HEK293 (cell line): ENCODE data around the gene VGLL4.

Source experiments
- GLIS1 ChIP-seq: fragments of 450-650 bp; formaldehyde crosslinking; IDR thresholded peaks from 2 replicates; pipeline ENCODE4 v1.5.1; 2016; ENCODE audit warnings: missing biosample characterization, missing genetic modification characterization
- HOXA7 ChIP-seq: sonication (generic); formaldehyde crosslinking; IDR thresholded peaks from 2 replicates; pipeline ENCODE4 v1.8.1; 2022; ENCODE audit warnings: missing genetic modification reagents, borderline replicate concordance
- HOXD13 ChIP-seq: sonication (generic); formaldehyde crosslinking; IDR thresholded peaks from 2 replicates; pipeline ENCODE4 v1.8.0; 2022; ENCODE audit warnings: missing genetic modification reagents, borderline replicate concordance
- KLF7 ChIP-seq: fragments of 450-650 bp; formaldehyde crosslinking; IDR thresholded peaks from 2 replicates; pipeline ENCODE4 v1.5.1; 2016; ENCODE audit warnings: missing biosample characterization, missing genetic modification characterization, borderline replicate concordance
- KLF8 ChIP-seq: fragments of 450-650 bp; formaldehyde crosslinking; IDR thresholded peaks from 2 replicates; pipeline ENCODE4 v1.5.1; 2016; ENCODE audit warnings: missing biosample characterization, missing genetic modification characterization
- SETDB1 ChIP-seq: IDR thresholded peaks from one replicate; pipeline ENCODE4 v1.6.1; 2017; ENCODE audit warnings: mild to moderate bottlenecking, low read length, moderate library complexity, mixed read lengths; ENCODE audit not compliant: insufficient read length
- SP2 ChIP-seq: fragments of 450-650 bp; formaldehyde crosslinking; IDR thresholded peaks from 2 replicates; pipeline ENCODE4 v1.5.1; 2016; ENCODE audit warnings: missing biosample characterization, missing genetic modification characterization
- ZBTB1 ChIP-seq: fragments of 450-650 bp; formaldehyde crosslinking; IDR thresholded peaks from 2 replicates; pipeline ENCODE4 v1.5.1; 2016; ENCODE audit warnings: missing biosample characterization, missing genetic modification characterization
- ZBTB17 ChIP-seq: fragments of 450-650 bp; formaldehyde crosslinking; IDR thresholded peaks from 2 replicates; pipeline ENCODE4 v1.5.1; 2016; ENCODE audit warnings: missing biosample characterization, missing genetic modification characterization
- ZBTB44 ChIP-seq: fragments of 450-650 bp; IDR thresholded peaks from 2 replicates; pipeline ENCODE4 v1.5.1; 2018; ENCODE audit warnings: missing biosample characterization, mild to moderate bottlenecking, missing genetic modification characterization
- ZBTB48 ChIP-seq: fragments of 450-650 bp; formaldehyde crosslinking; IDR thresholded peaks from 2 replicates; pipeline ENCODE4 v1.5.1; 2016; ENCODE audit warnings: missing biosample characterization, missing genetic modification characterization
- ZFP69B ChIP-seq: fragments of 450-650 bp; formaldehyde crosslinking; IDR thresholded peaks from 2 replicates; pipeline ENCODE4 v1.5.1; 2016; ENCODE audit warnings: missing biosample characterization, missing genetic modification characterization
- ZNF114 ChIP-seq: fragments of 450-650 bp; formaldehyde crosslinking; IDR thresholded peaks from 2 replicates; pipeline ENCODE4 v1.5.0; 2017; ENCODE audit warnings: missing biosample characterization, missing genetic modification characterization
- ZNF133 ChIP-seq: fragments of 450-650 bp; formaldehyde crosslinking; IDR thresholded peaks from 2 replicates; pipeline ENCODE4 v1.5.1; 2016; ENCODE audit warnings: missing biosample characterization, missing genetic modification characterization
- ZNF146 ChIP-seq: fragments of 450-650 bp; formaldehyde crosslinking; IDR thresholded peaks from 2 replicates; pipeline ENCODE4 v1.5.1; 2016; ENCODE audit warnings: missing biosample characterization, missing genetic modification characterization
- ZNF175 ChIP-seq: fragments of 450-650 bp; formaldehyde crosslinking; IDR thresholded peaks from 2 replicates; pipeline ENCODE4 v1.5.1; 2016; ENCODE audit warnings: missing biosample characterization, missing genetic modification characterization
- ZNF211 ChIP-seq: fragments of 450-650 bp; formaldehyde crosslinking; IDR thresholded peaks from 2 replicates; pipeline ENCODE4 v1.5.1; 2016; ENCODE audit warnings: low read depth, missing biosample characterization, missing genetic modification characterization
- ZNF221 ChIP-seq: fragments of 450-650 bp; formaldehyde crosslinking; IDR thresholded peaks from 2 replicates; pipeline ENCODE4 v1.5.1; 2017; ENCODE audit warnings: missing biosample characterization, missing genetic modification characterization, borderline replicate concordance
- ZNF248 ChIP-seq: fragments of 450-650 bp; formaldehyde crosslinking; IDR thresholded peaks from 2 replicates; pipeline ENCODE4 v1.5.1; 2017; ENCODE audit warnings: missing biosample characterization, missing genetic modification characterization
- ZNF266 ChIP-seq: fragments of 450-650 bp; formaldehyde crosslinking; IDR thresholded peaks from 2 replicates; pipeline ENCODE4 v1.5.1; 2016; ENCODE audit warnings: missing biosample characterization, missing genetic modification characterization, low read depth
- ZNF311 ChIP-seq: fragments of 450-650 bp; formaldehyde crosslinking; IDR thresholded peaks from 2 replicates; pipeline ENCODE4 v1.5.1; 2017; ENCODE audit warnings: missing biosample characterization, missing genetic modification characterization, borderline replicate concordance
- ZNF341 ChIP-seq: fragments of 450-650 bp; formaldehyde crosslinking; IDR thresholded peaks from 2 replicates; pipeline ENCODE4; 2016; ENCODE audit warnings: low read depth, missing biosample characterization, missing genetic modification characterization
- ZNF433 ChIP-seq: fragments of 450-650 bp; formaldehyde crosslinking; IDR thresholded peaks from 2 replicates; pipeline ENCODE4 v1.5.1; 2016; ENCODE audit warnings: missing biosample characterization, missing genetic modification characterization, low read depth
- ZNF510 ChIP-seq: fragments of 450-650 bp; formaldehyde crosslinking; IDR thresholded peaks from 2 replicates; pipeline ENCODE4 v1.5.1; 2018; ENCODE audit warnings: mild to moderate bottlenecking, missing genetic modification characterization, missing biosample characterization; ENCODE audit not compliant: insufficient replicate concordance
- ZNF513 ChIP-seq: fragments of 450-650 bp; IDR thresholded peaks from 2 replicates; pipeline ENCODE4 v1.5.1; 2018; ENCODE audit warnings: missing biosample characterization, missing genetic modification characterization
- ZNF514 ChIP-seq: fragments of 450-650 bp; formaldehyde crosslinking; IDR thresholded peaks from 2 replicates; pipeline ENCODE4 v1.5.1; 2016; ENCODE audit warnings: missing biosample characterization, missing genetic modification characterization
- ZNF549 ChIP-seq: fragments of 450-650 bp; IDR thresholded peaks from 2 replicates; pipeline ENCODE4 v1.5.1; 2018; ENCODE audit warnings: missing biosample characterization, missing genetic modification characterization, mild to moderate bottlenecking, inconsistent platforms, moderate library complexity
- ZNF623 ChIP-seq: fragments of 450-650 bp; formaldehyde crosslinking; IDR thresholded peaks from 2 replicates; pipeline ENCODE4 v1.5.1; 2016; ENCODE audit warnings: missing biosample characterization, missing genetic modification characterization
- ZNF629 ChIP-seq: fragments of 450-650 bp; formaldehyde crosslinking; IDR thresholded peaks from 2 replicates; pipeline ENCODE4 v1.5.1; 2017; ENCODE audit warnings: missing biosample characterization, missing genetic modification characterization
- ZNF645 ChIP-seq: fragments of 450-650 bp; formaldehyde crosslinking; IDR thresholded peaks from 2 replicates; pipeline ENCODE4; 2016; ENCODE audit warnings: missing biosample characterization, missing genetic modification characterization
- ZNF664 ChIP-seq: fragments of 450-650 bp; formaldehyde crosslinking; IDR thresholded peaks from 2 replicates; pipeline ENCODE4 v1.5.1; 2016; ENCODE audit warnings: missing biosample characterization, missing genetic modification characterization
- ZNF701 ChIP-seq: fragments of 450-650 bp; formaldehyde crosslinking; IDR thresholded peaks from 2 replicates; pipeline ENCODE4 v1.5.1; 2016; ENCODE audit warnings: missing biosample characterization, missing genetic modification characterization
- ZNF785 ChIP-seq: fragments of 450-650 bp; formaldehyde crosslinking; IDR thresholded peaks from 2 replicates; pipeline ENCODE4 v1.5.1; 2016; ENCODE audit warnings: missing biosample characterization, missing genetic modification characterization
- ZNF843 ChIP-seq: fragments of 450-650 bp; formaldehyde crosslinking; IDR thresholded peaks from 2 replicates; pipeline ENCODE4 v1.5.1; 2016; ENCODE audit warnings: missing biosample characterization, missing genetic modification characterization
- TF ChIP-seq, protein P1 (sequence below): fragments of 450-650 bp; formaldehyde crosslinking; IDR thresholded peaks from 2 replicates; pipeline ENCODE4 v1.5.1; 2016; ENCODE audit warnings: missing biosample characterization, missing genetic modification characterization

Gene VGLL4

GRCh38 chr3:11582191-11582968 is 61.3 kb downstream of the VGLL4 start (continued):
- peak; percentile 97 for TF ChIP-seq ZBTB44 (tag by site-specific recombination)
- TF ChIP-seq ZNF311 (tag by site-specific recombination) = no peak
- TF ChIP-seq GLIS1 (tag by site-specific recombination) = peak; percentile 98
- no peak for TF ChIP-seq ZNF133
- TF ChIP-seq ZNF645 = no peak
- peak; percentile 48; the same call in 1 of the 2 replicates for TF ChIP-seq ZFP69B (tag by site-specific recombination)
- no peak for TF ChIP-seq ZNF664 (tag by site-specific recombination)
- TF ChIP-seq ZNF175 = no peak
- TF ChIP-seq ZNF629 (tag by site-specific recombination) = peak; percentile 28; the same call in 1 of the 2 replicates
- TF ChIP-seq ZNF114 (tag by site-specific recombination) = no peak
- no peak; the same call in 1 of the 2 replicates for TF ChIP-seq ZNF341 (tag by site-specific recombination)
- no peak for TF ChIP-seq ZNF266
- no peak for TF ChIP-seq ZNF510 (tag by site-specific recombination)
- no peak for TF ChIP-seq ZNF146 (tag by site-specific recombination)
- TF ChIP-seq SP2 = no peak
- no peak for TF ChIP-seq HOXD13 (CRISPR knock-in tag)
- TF ChIP-seq ZBTB17 = peak; percentile 54; the same call in 1 of the 2 replicates
- TF ChIP-seq ZNF248 (tag by site-specific recombination) = no peak
- TF ChIP-seq SETDB1 = no peak
- TF ChIP-seq ZBTB1 = no peak
- no peak for TF ChIP-seq HOXA7 (CRISPR knock-in tag)
- no peak for TF ChIP-seq ZNF514 (tag by site-specific recombination)
- no peak for TF ChIP-seq ZNF433 (tag by site-specific recombination)
- no peak for TF ChIP-seq ZNF513 (tag by site-specific recombination)
- peak; percentile 98 for TF ChIP-seq ZBTB48 (tag by site-specific recombination)
- peak; percentile 60; the same call in 1 of the 2 replicates for TF ChIP-seq KLF8 (tag by site-specific recombination)
- TF ChIP-seq, protein P1, sequence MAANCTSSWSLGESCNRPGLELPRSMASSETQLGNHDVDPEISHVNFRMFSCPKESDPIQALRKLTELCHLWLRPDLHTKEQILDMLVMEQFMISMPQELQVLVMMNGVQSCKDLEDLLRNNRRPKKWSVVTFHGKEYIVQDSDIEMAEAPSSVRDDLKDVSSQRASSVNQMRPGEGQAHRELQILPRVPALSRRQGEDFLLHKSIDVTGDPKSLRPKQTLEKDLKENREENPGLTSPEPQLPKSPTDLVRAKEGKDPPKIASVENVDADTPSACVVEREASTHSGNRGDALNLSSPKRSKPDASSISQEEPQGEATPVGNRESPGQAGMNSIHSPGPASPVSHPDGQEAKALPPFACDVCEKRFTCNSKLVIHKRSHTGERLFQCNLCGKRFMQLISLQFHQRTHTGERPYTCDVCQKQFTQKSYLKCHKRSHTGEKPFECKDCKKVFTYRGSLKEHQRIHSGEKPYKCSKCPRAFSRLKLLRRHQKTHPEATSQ (tag by site-specific recombination) = no peak
- peak; percentile 71; the same call in 1 of the 2 replicates for TF ChIP-seq KLF7 (tag by site-specific recombination)
- TF ChIP-seq ZNF221 (tag by site-specific recombination) = no peak
- TF ChIP-seq ZNF211 (tag by site-specific recombination) = no peak
- TF ChIP-seq ZNF701 (tag by site-specific recombination) = no peak
- no peak for TF ChIP-seq ZNF785 (tag by site-specific recombination)
- TF ChIP-seq ZNF623 = peak; percentile 20; the same call in 1 of the 2 replicates
- TF ChIP-seq ZNF843 = peak; percentile 74
- TF ChIP-seq ZNF549 = no peak
